ENCODE measurements around the gene ANOS1.

DNA sequence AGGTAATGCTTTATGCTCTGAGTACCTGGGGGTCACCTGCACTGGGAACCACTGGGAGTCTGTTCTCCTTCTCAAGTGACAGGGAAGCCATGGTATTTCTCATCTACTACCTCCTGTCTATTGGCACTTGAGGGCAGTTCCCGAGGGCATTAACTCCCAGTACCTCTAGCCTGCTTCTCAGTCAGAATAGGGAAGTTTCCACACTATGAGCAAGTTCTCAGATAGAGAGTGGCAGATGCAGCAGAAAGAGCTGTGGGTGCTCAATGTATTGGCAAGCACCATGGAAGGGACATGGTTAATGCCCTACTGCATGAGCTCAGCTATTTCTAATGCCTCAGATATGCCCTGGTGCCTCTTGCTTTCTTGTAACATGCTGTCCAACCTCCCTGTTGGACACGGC, 74.1 kb downstream of the ANOS1 start:
- TF ChIP-seq ZNF274 (IDR thresholded peaks at IDR 0.05; ENCODE audit: low read depth, low read length), result no peak
- no peak for TF ChIP-seq YY1 (IDR thresholded peaks at IDR 0.05; ENCODE audit: insufficient read depth, insufficient read length)
